SK-N-SH treated with all-trans-retinoic acid at 6 μM for 48 hours (cell line): Measurements from ENCODE around the gene ERC1.

ENCODE experiments used
- ATAC-seq: fragments of 200-7000 bp; cut with Tn5 transposase; 3 replicates; pipeline ENCODE4 v1.9.1; 2020; ENCODE audit warnings: mild to moderate bottlenecking, moderate library complexity
- ARNTL ChIP-seq: fragments of 450-650 bp; formaldehyde crosslinking; IDR thresholded peaks from 2 replicates; pipeline ENCODE4 v1.5.0; 2020; ENCODE audit warnings: low read depth, mild to moderate bottlenecking, moderate library complexity, borderline replicate concordance
- CREB5 ChIP-seq: fragments of 250-450 bp; sonication (Bioruptor Pico); IDR thresholded peaks from 2 replicates; pipeline ENCODE4 v1.5.1; 2020; ENCODE audit warnings: low read depth, mild to moderate bottlenecking, moderate library complexity
- CSDC2 ChIP-seq: fragments of 250-450 bp; sonication (Bioruptor Pico); IDR thresholded peaks from 2 replicates; pipeline ENCODE4 v1.5.0; 2020; ENCODE audit warnings: mild to moderate bottlenecking, moderate library complexity
- ESRRG ChIP-seq: fragments of 250-450 bp; sonication (Bioruptor Pico); IDR thresholded peaks from 2 replicates; pipeline ENCODE4 v1.6.1; 2021; ENCODE audit warnings: mild to moderate bottlenecking
- ISL1 ChIP-seq: fragments of 250-450 bp; sonication (Bioruptor Pico); IDR thresholded peaks from 2 replicates; pipeline ENCODE4 v2.1.2; 2022; ENCODE audit warnings: mild to moderate bottlenecking, moderate library complexity
- OSR1 ChIP-seq: fragments of 250-450 bp; sonication (Bioruptor Pico); IDR thresholded peaks from 2 replicates; pipeline ENCODE4 v1.8.0; 2022; ENCODE audit warnings: moderate library complexity, mild to moderate bottlenecking, inconsistent platforms
- PATZ1 ChIP-seq: fragments of 250-450 bp; sonication (Bioruptor Pico); IDR thresholded peaks from 2 replicates; pipeline ENCODE4 v1.8.0; 2020; ENCODE audit warnings: mild to moderate bottlenecking, moderate library complexity, borderline replicate concordance
- POU6F1 ChIP-seq: fragments of 250-450 bp; sonication (Bioruptor Pico); IDR thresholded peaks from 2 replicates; pipeline ENCODE4 v1.8.0; 2021; ENCODE audit warnings: low read depth, mild to moderate bottlenecking, moderate library complexity, borderline replicate concordance
- SNAI2 ChIP-seq: fragments of 250-450 bp; sonication (Bioruptor Pico); IDR thresholded peaks from 2 replicates; pipeline ENCODE4 v1.5.0; 2020; ENCODE audit warnings: mild to moderate bottlenecking, moderate library complexity
- TCF4 ChIP-seq: fragments of 250-450 bp; sonication (Bioruptor Pico); IDR thresholded peaks from 2 replicates; pipeline ENCODE4 v1.8.0; 2021; ENCODE audit warnings: mild to moderate bottlenecking, moderate library complexity, borderline replicate concordance
- TOX ChIP-seq: fragments of 250-450 bp; sonication (Bioruptor Pico); IDR thresholded peaks from 2 replicates; pipeline ENCODE4 v1.8.0; 2021; ENCODE audit warnings: mild to moderate bottlenecking, moderate library complexity, borderline replicate concordance
- TSHZ2 ChIP-seq: fragments of 250-450 bp; sonication (Bioruptor Pico); IDR thresholded peaks from 2 replicates; pipeline ENCODE4 v1.5.0; 2020; ENCODE audit warnings: mild to moderate bottlenecking, moderate library complexity
- ZC3H10 ChIP-seq: fragments of 250-450 bp; sonication (Bioruptor Pico); IDR thresholded peaks from 2 replicates; pipeline ENCODE4 v1.5.1; 2021; ENCODE audit warnings: mild to moderate bottlenecking, moderate library complexity
- ZFP3 ChIP-seq: fragments of 250-450 bp; sonication (Bioruptor Pico); IDR thresholded peaks from 2 replicates; pipeline ENCODE4 v1.5.0; 2020; ENCODE audit warnings: mild to moderate bottlenecking, moderate library complexity
- ZFP30 ChIP-seq: fragments of 450-650 bp; formaldehyde crosslinking; IDR thresholded peaks from 2 replicates; pipeline ENCODE4 v1.5.0; 2022; ENCODE audit warnings: mild to moderate bottlenecking, moderate library complexity
- ZNF565 ChIP-seq: fragments of 450-650 bp; formaldehyde crosslinking; conservative IDR thresholded peaks from 2 replicates; pipeline ENCODE4 v1.5.0; 2020; ENCODE audit warnings: low read depth, mild to moderate bottlenecking, moderate library complexity
- ZNF70 ChIP-seq: fragments of 450-650 bp; formaldehyde crosslinking; IDR thresholded peaks from 2 replicates; pipeline ENCODE4 v1.5.0; 2020; ENCODE audit warnings: mild to moderate bottlenecking, moderate library complexity
- ZNF8 ChIP-seq: fragments of 450-650 bp; formaldehyde crosslinking; IDR thresholded peaks from 2 replicates; pipeline ENCODE4 v1.5.0; 2020; ENCODE audit warnings: mild to moderate bottlenecking, moderate library complexity

ERC1 gene

GRCh38 chr12:946631-947030 lies 44.4 kb upstream of the ERC1 start (continued):
- no peak for TF ChIP-seq POU6F1 (CRISPR knock-in tag)
- TF ChIP-seq OSR1 (CRISPR knock-in tag) = no peak
- no peak for TF ChIP-seq SNAI2
- TF ChIP-seq ZNF565 (CRISPR knock-in tag) = no peak
- TF ChIP-seq ZFP3 (CRISPR knock-in tag) = no peak
- no peak for TF ChIP-seq TCF4 (CRISPR knock-in tag)
- no peak for TF ChIP-seq ZC3H10 (CRISPR knock-in tag)

- no peak for ATAC-seq
- no peak for TF ChIP-seq PATZ1 (CRISPR knock-in tag)
Observed at GRCh38 chr12:948238-948637, 42.8 kb upstream of the ERC1 start.

GRCh38 chr12:949453-950191 lies 41.4 kb upstream of the ERC1 start, which contains the start of gene RAD52:
Gene RAD52, minus strand, starts transcription at chr12:949694. Its CDS starts 16,636 bp downstream, at chr12:933058.
- ATAC-seq = peak; percentile 97
- no peak for TF ChIP-seq ISL1 (CRISPR knock-in tag)
- no peak for TF ChIP-seq ZNF565 (CRISPR knock-in tag)
- TF ChIP-seq TSHZ2 (CRISPR knock-in tag) = peak; percentile 42; the same call in 1 of the 2 replicates
- TF ChIP-seq OSR1 (CRISPR knock-in tag) = no peak
- TF ChIP-seq TOX (CRISPR knock-in tag) = no peak
- TF ChIP-seq, all 23 proteins: peak for 1

GRCh38 chr12:951176-951575 lies 39.8 kb upstream of the ERC1 start:
- no peak for ATAC-seq
- TF ChIP-seq SNAI2 = no peak
- no peak for TF ChIP-seq PATZ1 (CRISPR knock-in tag)
- TF ChIP-seq ZNF70 (CRISPR knock-in tag) = no peak
- no peak for TF ChIP-seq ZFP30 (CRISPR knock-in tag)
- no peak for TF ChIP-seq ZNF8 (CRISPR knock-in tag)
- TF ChIP-seq, all 23 proteins: peak for 0

GRCh38 chr12:953776-954175 lies 37.2 kb upstream of the ERC1 start:
- no peak for ATAC-seq
- no peak for TF ChIP-seq ISL1 (CRISPR knock-in tag)

- no peak for ATAC-seq
- TF ChIP-seq ZC3H10 (CRISPR knock-in tag) (no peak), ESRRG (CRISPR knock-in tag) (no peak), CREB5 (no peak), CSDC2 (CRISPR knock-in tag) (no peak), ZFP3 (CRISPR knock-in tag) (no peak), POU6F1 (CRISPR knock-in tag) (no peak), ISL1 (CRISPR knock-in tag) (no peak), ZNF70 (CRISPR knock-in tag) (no peak), ARNTL (no peak)
Observed at GRCh38 chr12:954741-955140, 36.3 kb upstream of the ERC1 start.
